SK-N-DZ (cell line): Measurements from ENCODE around the gene CCDC157.
"Not testable (repeated sequence)": the region's sequence is repeated elsewhere in the genome, so short reads cannot be mapped to it uniquely, and the experiment has no call there.

ENCODE experiments used
- DNase-seq: peaks from one replicate; pipeline ENCODE4 v3.0.0-alpha.2; 2015; ENCODE audit warnings: low spot score

Gene CCDC157

DNA sequence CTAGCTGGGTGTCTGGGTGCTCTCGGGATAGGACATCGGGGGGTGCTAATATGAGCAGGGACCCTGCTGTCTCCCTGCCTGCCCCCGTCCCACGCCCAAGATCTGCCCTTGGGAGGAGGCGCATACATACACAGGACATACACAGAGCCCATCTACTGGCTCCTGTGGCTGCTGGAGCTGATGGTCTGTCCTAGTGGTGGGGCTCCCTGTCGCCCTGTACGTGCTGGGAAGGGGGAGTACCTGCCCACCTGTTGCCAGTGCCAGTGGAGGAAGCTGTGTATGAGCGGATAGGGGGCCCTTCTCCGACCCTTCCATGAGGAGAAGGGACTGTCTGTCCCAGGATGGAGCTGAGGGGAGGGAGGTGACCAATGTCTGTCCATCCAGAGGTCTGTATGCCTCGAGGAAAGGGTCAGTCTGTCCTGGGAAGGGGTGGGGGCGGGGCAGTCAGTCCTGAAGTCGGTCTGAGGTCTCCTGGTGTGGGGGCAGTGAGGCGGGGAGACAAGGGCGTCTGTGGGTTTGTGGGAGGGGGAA, 31.0 kb upstream of the CCDC157 start:
- DNase-seq: no peak

DNA sequence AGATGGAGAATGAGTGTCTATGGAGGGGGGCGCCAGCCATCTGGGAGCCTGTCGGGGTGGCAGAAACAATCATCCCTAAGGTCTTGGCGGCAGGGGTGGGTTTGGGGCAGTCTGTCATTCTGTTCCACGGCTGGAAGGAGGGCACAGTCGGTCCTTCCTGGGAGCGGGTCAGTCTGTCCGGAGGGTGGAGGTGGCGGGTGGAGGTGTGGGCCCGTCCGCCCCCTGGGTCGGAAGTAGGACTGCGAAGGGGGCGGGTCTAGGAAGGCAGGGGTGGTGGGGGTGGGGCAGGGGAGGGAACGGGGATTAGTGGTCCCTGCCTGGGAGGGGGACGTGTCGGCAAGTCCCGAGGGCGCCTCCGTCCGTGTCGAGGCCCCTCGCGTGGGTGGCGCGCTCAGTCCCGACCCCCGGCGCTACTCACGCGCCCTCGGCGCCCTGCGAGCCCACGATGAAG, 30.5 kb upstream of the CCDC157 start:
- DNase-seq: no peak

DNA sequence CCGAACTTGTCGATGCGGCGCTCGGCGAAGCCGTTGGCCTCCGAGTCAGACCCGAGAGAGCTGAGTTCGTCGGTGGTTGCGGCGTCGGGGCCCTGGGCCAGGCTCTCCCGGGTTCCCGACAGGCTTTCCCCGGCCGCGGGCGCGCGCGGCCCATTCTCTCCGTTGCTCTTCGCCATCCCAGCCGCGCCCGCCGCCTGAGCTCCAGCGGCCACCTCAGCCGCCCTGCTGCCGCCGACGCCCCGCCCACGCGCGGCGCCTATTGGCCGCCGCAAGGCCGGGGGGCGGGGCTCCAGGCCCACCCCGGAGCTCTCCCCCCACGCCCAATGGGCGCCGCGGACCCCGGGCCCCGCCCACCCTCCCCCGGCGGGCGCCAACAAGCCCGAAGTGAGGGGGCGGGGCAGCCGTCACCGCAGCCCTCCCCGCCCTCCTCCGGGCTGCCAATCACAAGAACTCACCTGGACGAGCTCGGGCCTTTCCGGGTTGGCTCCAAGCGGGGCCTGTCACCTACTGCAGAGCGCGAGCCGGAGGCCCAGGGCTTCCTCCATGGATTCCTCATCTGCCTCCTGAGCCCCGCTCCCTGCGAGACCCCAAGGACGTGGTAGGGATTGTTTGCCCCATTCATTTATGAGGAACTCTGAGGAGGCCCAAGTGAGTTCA, 30.0 kb upstream of the CCDC157 start, which contains the start of gene TBC1D10A:
Gene TBC1D10A, minus strand, starts transcription at position 236 of the 657 bp plus-strand sequence. Its CDS starts 60 bp downstream, at position 176.
- DNase-seq: peak; percentile 89

DNA sequence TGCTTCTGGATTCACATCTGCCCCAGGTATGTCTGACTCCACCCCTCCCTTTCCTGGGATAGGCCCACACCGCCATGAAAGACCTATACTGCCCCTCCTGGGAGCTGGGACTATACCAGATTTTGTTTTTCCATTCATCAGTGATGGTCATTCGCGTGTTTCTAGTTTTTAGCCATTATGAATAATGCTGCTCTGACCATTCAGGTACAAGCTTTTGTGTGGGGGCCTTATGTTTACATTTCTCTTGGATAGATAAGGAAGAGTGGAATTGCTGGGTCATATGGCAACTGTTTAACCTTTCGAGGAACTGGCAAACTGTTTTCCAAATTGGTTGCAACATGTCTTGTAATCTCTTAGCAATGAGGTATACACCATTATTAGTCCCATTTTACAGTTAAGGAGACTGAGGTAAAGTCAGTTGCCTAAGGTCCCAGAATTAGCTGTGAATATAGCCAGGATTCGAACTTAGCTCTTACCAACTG, 28.9 kb upstream of the CCDC157 start:
- no peak for DNase-seq

DNA sequence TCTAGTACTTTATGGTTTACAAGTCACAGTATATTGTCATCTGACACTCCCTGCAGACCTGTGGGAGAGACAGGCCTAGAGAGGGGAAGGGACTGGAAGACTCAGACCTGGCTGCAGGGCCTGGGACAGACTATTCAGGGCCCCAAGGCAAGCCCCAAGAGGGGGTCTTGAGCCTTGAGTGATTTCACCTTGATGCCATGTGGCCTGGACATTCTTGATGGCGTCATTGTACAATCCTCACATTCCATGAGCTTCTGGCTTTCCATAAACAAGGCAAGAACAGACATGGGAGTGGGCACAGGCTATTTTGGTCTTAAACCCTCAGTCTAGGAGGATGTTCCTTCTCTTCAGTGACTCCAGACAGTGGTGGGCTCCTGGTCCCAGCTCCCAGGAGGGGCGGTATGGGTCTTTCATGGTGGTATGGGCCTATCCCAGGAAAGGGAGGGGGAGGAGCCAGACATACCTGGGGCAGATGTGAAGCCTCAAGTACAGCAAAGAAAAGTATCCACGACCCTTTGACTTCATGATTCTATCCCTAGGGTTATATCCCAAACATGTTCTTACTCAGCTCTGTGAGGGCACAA, 28.2 kb upstream of the CCDC157 start:
- DNase-seq: no peak

DNA sequence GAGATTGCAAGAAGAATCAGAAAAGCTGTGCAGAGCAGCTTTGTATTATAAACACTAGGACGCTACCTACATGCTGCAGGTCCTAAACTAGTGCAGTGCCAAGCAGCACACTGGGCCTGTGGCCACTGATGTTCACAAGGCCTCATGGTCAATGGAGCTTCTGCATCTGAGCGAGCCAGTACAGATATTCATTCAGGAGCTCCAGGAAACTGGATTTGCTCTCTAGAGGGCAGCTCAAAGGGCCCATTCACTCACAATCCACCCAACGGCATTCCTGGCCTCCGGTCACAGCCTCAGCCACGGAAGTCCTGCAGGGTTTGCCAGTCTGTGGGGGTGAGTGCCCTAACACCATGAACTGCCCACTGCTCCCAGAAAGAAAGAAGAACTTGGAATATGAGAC, 24.3 kb upstream of the CCDC157 start:
- no peak for DNase-seq

DNA sequence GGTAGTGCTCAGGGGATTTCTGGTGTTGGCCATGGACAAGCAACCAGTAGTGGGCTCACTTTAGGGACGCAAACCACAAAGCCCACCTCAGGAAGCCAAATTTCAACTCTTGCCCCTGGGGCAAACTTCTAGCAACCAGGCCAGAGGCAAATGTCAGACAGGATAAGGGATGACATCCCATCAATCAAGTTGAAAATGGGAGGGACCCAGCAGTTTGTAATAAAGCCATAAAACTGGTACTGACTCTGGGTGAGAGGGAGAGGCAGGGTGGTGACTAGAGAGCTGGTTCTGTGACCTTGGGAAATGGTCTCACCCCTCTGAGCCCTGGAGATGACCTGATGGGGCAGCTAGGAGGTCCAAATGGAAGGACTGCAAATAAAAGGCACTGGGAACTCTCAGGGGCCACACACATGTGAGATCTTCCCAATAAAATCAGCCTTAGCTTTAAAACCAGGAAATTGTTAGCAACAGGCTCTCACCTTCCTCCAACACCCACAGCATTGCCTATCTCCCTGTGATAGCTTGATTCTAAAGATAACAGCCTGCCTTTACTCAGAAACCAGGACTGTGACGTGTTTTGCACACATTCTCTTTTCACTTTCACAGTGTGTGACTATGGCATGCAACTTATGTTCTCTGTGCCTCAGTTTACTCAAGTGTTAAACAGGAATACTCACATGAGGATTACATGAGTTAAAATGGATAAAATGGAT, 23.7 kb upstream of the CCDC157 start:
- no peak for DNase-seq

DNA sequence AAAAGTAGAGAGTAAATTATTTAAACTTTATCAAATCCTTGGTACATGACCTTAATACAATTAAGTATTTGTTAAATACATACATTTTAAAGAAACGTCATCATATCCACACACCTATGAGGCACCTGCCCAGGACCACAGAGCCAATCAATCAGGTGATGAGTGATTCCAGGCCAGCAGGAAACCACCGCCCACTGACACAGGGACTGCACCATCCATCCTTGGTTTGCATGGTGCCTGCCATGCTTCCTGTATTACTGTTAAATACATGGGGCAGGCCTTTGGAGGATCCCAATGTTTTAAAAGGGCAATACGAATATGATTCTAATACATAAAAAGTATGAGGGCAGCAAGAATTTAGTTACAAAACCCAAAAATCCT, 23.1 kb upstream of the CCDC157 start:
- DNase-seq: no peak

DNA sequence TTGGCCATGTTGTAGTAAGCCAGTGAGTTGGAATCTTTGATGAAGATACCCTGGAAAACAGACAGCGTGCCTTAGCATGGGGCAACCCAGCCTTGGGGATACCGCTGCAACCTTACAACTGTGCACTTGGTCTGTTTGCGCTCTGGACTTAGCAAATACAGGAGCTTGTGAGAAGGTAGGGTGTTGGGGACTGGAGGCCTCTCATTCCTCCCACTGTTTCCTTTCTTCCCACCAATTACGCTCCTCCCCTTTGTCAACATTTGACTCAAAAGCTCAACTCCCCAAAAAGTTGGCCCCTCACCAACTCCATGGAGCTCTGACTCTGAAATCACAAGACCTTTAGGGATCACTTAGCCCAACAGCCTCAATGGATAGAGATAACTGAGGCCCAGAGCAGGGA, 22.2 kb upstream of the CCDC157 start:
- no peak for DNase-seq

DNA sequence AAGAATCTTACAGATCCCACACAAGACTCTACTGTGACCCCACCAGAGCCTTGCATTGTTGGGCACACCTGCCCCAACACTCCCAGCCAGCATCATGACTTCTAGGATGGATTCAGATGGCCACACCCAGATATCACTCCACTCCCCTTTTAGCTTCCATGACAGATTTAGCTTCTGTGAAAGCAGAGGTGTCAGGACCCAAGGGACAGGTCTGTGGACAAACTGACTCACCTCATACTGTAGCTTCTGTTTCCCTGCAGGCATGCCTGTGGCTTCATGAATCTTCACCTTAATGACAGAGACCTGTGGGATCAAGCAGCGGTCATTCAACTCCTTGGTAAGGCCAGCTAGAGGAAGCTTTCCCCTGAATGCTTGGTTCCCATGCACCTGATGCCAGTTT, 21.6 kb upstream of the CCDC157 start:
- DNase-seq: no peak

DNA sequence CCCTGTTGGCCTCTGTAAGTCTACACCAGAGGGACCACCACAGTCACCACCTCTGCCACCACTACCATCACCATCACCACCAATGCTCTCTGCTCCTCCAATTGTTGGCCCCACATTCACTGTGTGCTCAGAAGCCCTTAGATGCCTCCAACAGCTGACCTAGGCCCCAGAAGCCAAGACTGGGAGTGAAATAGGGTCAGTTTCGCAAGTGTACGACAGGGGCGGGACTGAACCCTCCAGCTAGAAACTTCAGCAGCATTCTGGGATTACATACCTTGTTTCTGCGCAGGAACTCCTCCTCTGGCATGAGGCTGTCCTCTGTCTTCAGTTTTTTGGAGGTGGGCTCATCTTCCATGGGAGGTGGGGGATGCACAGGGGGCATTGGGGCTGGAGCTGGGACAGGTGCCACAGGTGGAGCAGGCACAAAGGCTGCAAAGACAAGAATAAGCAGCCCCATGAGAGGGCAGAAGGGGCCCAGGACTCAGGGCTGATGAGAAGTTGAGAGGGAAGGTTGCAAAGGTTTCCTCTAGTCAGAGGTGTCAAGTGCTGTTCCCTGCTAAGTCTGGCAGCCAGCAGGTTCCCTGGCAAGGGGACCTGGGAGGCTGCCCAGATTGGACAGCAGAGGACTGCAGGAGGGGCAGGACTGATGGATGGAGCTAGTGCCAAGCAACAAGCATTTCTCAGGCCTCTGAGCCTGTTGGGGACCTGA, 19.9 kb upstream of the CCDC157 start:
- no peak for DNase-seq

DNA sequence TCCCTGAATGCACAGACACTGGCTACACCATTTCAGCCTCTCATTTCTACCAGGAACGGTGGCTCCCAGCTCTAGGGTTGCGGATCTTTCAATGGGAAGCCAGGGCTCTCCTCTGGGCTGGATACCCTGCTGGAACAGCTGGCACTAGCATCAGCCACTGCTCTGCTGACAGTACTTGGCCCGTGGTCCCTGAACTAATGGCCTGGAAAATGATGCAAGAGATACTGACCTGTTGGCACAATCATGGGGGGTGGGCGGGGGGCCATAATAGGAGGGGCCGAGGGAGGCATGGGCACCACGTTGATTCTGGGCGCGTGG, 19.4 kb upstream of the CCDC157 start:
- no peak for DNase-seq

DNA sequence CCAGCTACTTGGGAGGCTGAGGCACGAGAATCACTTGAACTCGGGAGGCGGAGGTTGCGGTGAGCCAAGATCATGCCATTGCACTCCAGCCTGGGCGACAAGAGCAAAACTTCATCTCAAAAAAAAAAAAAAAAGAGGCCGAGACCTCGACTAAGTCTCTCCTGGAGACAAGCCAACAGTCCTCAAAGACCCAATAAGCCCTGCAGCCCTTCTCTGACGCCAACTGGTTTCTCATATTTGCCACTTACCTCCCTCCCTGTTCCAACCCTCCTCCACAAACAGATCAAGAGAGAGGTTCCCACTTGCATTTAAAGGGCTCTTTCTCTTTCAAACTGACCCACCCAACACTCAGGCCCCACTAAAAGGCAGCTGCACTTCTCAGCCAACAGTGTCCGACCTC, 18.5 kb upstream of the CCDC157 start:
- not testable (repeated sequence) for DNase-seq

DNA sequence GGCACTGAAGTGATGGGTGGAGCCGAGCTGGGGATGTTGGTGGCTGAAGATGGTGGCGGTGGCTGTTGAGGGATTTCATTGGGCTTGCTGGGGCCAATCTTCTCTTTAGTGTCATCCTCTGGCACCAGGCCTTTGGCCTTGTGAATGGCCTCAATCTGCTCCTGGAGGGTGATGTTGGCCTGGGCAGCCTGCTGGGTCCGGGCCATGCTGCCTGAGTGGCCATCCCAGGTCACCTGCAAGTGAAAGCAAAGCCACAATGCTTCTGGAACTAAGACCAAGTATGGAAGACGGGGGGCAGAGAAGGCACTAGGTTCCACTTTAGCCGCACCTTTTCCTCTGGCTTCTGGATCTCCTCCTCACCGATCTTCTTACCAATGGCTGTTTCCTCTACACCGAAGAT, 18.0 kb upstream of the CCDC157 start:
- DNase-seq: no peak

DNA sequence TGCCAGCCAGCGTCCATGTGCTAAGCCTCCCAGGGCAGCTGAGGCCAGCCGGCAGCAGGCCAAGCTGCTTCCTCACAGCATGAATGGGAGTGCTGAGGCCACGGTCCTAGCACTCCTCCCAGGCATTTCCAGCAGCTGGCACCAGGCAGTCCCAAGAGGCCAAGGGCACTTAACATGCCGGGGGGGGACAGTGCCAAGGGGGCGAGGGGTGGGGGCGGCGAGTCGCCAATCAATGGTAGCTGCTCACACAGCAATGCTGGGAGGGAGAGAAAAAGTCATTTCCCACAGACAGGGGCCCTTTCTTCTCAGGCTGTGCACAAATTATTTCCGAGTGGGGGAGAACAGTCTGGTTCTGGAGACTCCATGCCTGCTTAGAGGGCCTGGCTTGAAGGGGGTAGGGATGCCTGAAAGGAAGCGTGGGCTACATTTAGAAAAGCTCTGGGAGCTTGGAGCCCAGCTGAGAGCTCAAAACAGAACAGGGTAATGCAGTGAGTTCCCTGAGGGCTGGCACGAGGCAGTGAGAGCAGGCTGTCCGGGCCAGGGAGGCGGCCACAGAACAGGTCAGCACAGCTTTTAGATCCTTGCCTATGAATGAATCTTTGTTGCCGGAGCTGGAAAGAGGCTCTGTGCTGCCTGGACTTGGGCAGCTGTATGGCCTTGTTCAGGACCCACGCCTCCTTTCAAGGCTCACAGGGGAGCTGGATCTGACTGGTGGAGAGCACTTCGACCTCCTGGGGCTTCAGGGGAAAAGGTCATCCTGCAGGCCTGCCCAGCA, 15.7 kb upstream of the CCDC157 start:
- DNase-seq: no peak

DNA sequence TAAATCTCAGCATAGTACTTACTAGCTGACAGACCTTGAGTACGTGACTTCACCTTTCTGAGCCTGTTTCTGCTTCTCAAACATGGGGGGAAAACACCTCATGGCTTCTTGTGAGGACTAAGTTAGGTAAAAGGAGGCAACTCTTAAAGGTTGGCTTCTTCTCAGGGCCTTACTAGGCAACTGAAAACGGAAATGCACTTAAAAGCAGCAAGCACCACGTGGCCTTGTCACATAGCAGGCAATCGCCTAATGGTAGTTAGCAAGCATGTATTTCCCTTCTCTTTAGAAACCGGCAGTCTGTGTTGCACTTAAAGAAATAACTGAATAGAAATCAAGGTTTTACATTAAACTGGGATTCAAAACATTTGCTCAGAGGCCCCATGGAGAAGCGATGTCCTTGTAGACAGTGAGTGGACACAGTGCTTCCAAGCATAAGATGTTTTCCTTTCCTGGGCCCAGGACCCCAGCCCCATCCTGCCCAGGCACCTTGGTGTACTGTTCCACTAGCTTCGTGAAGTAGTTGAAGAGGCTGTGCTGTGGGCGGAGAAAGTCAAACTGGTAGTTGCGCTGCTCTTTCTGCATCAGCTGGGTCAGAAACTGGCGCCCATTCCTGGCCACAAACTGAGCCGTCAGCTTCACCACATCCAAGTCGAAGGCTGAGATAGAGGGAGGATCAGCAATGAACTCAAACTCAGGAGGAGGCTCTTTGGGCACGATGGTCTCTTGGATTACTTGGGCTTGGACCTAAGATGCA, 12.2 kb upstream of the CCDC157 start:
- no peak for DNase-seq

DNA sequence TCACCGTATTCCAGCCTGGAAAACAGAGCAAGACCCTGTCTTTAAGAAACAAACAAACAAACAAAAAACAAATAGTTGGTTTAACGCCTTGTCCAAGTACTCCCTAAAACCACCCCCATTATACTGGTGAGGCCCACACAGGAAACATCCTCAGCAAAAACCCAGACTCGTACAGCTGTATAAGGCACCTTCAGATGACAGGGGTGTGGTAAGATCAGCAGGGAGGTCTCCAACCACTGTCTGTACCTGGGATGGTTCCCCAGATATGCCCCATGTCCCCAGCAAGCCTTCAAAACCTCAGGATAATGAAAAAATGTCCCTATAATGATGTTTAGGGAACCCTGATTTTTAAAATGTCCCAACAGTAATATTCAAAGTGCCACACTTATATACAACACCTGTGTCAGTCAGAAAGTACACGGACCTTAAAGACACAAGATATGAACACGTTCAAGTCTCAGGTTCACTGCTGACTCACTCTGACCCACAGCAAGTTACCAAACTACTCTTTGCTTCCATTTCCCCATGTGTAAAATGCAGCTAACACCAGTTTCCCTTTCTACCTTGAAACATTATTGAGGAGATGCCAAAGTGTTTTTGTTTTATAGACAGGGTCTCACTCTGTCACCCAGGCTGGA, 9.4 kb upstream of the CCDC157 start:
- DNase-seq: no peak

DNA sequence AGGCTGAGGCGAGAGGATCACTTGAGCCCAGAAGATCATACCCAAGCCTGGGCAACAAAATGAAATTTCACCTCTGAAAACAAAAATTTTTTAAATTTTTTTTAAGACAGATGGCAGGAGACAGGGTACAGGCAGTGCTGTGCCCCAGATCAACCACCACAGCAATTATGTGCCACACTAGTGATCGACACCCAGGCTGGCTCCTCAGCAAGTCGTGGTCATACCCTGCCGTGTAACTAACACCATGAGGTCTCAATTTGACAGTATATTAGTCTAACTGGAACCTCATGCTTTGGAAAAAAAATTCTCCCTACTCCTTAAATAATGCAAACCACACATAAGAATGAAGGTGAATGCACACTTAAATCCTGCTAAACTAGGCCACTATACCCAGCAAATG, 8.4 kb upstream of the CCDC157 start:
- DNase-seq: no peak

DNA sequence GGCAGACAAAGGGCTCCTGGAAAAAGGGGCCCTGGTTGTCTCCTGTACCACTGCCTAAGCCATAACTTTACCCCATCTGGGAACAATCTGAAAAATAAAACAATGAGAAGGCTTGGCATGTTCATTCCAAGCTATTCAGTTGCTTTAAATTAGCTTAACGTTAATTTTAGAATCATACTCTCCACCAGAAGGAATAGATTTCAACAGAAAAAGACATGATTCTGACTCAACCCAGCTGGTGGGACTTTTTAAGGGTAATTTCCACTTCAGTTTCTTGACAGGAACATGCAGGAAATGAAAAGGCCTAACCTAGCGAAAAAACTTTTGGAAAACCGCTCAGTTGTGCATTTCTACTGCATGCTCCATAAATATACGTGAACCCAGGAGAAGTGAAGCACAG, 8.0 kb upstream of the CCDC157 start:
- no peak for DNase-seq

DNA sequence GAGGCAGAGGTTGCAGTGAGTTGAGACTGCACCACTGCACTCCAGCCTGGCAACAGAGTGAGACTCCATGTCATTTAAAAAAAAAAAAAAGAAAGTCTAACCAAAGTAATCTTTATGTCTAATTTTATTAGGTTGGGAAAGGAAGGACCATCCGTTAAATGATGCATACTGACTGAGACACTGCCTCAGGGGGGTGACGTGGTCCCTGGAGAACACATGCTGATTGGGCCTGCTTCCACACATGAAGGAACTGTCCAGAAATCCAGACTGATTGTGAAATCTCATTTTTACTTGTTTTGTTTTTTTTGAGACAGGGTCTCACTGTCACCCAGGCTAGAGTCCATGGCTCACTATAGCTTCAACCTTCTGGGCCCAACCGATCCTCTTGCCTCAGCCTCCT, 5.6 kb upstream of the CCDC157 start:
- DNase-seq: no peak
